M059J (cell line): ENCODE measurements around the gene MLH3. TPM values are rescaled to one million over a fixed set of nuclear protein-coding genes. Genes with fewer than 3 reads are reported as not detected.

ENCODE experiments used
- DNase-seq: peaks from one replicate; pipeline ENCODE4 v3.0.0-alpha.2; 2012; ENCODE audit warnings: low read depth
- total RNA-seq: library from RNA; depleted of rRNA; stranded (reverse); fragments of >200 nt; shearing (Covaris generic); gene quantifications from 2 replicates; pipeline ENCODE4 v1.2.3, GENCODE V29; 2014; rRNA removed

The MLH3 gene
- total RNA-seq, 1 experiment from 2014 or later: 12.4 TPM

DNA sequence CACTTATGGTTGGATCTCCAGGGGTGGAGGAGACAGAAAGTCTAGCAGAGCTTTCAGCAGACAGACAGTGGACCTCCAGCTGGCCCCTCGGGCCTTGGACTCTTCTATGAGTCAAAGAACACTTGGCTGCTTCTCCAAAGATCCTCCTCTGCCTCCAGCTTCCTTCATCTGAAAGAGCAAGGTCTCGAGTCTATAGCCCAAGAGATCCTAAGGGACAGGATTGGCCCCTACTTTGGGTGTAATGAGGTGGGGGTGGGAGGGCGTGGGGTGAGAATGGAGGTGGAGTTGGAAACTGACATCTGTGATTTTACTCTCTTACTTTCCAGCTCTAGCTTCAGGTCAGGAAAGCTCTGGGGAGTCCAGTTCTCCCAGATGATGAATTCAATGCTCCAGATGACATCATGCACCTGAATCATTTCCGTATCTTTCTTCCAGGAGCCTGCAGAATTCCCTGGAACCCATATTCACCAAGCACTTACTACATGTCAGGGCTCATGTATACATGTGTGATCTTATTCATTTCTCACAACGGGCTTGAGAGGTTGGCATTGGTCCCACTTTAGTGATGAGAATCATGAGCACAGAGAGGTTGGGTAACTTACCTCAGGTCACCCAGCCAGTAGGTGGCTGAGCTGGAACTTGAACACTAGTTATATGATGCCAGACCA, 85.6 kb downstream of the MLH3 start:
- DNase-seq: peak; percentile 70

- peak; percentile 66 for DNase-seq
Measured at GRCh38 chr14:74964787-74965485, 86.3 kb downstream of the MLH3 start.

Other genes with a start within 250 kb of the MLH3 start
- gene PROX2, start 175.3 kb downstream of the MLH3 start, total RNA-seq: not detected in 2 replicates
- gene DLST, start 169.6 kb downstream of the MLH3 start, total RNA-seq: 28.5 and 36.1 TPM in 2 replicates
- gene RPS6KL1, start 128.2 kb downstream of the MLH3 start, total RNA-seq: not detected in 2 replicates
- 9.3 and 11.7 TPM in 2 replicates for gene PGF, start 95.9 kb downstream of the MLH3 start, total RNA-seq
- gene EIF2B2, start 48.5 kb downstream of the MLH3 start, total RNA-seq: 66.1 and 67.4 TPM in 2 replicates
- 41.3 and 66.9 TPM in 2 replicates for gene ACYP1, start 12.6 kb upstream of the MLH3 start, total RNA-seq
- gene ZC2HC1C, start 18.2 kb upstream of the MLH3 start, total RNA-seq: 1.3 and 9.8 TPM in 2 replicates
- gene NEK9, start 75.6 kb upstream of the MLH3 start, total RNA-seq: 16.4 and 21.5 TPM in 2 replicates
- gene TMED10, start 125.1 kb upstream of the MLH3 start, total RNA-seq: 373 and 460 TPM in 2 replicates
- gene FOS, start 227.4 kb upstream of the MLH3 start, total RNA-seq: 24.0 and 31.6 TPM in 2 replicates